Measurements from ENCODE around the gene DHRS3.

The DHRS3 gene

GRCh38 chr1:12549460-12550349 lies 68.3 kb downstream of the DHRS3 start:
- Histone ChIP-seq H2AK5ac (ENCODE audit: low read depth, low read length) (peak overlapping the region; percentile 99), H3K9ac (ENCODE audit: low read depth, low read length, poor library complexity) (no peak overlapping the region), H3K18ac (ENCODE audit: low read length) (peak overlapping the region; percentile 97), H3K27ac (replicated peaks; ENCODE audit: low read length) (peak overlapping the region; percentile 57), H3K9me3 (replicated peaks in 1 of 2; ENCODE audit: control insufficient read depth in 2 of 2, insufficient read depth in 1 of 2, low read depth in 1 of 2, low read length in 2 of 2) (no peaks in the 10 kb centered on the region), H4K8ac (ENCODE audit: low read depth, low read length) (no peak overlapping the region), H4K91ac (ENCODE audit: low read depth, low read length, poor library complexity) (no peak overlapping the region), H2BK120ac (ENCODE audit: low read depth, low read length) (peak overlapping the region; percentile 47), H2BK15ac (ENCODE audit: low read length) (peak overlapping the region; percentile 70), H3K4me2 (ENCODE audit: insufficient read depth, low read length, poor library complexity, severe bottlenecking) (no peak overlapping the region), H2BK12ac (ENCODE audit: low read length) (no peak overlapping the region), H3K36me3 (replicated peaks in 1 of 2; ENCODE audit: control insufficient read depth in 2 of 2, insufficient read depth in 2 of 2, low read length in 2 of 2) (no peaks in the 10 kb centered on the region), H3K4ac (ENCODE audit: low read length) (peak overlapping the region; percentile 2), H2BK5ac (ENCODE audit: low read length) (peak overlapping the region; percentile 97), H3K23ac (ENCODE audit: low read depth, low read length, poor library complexity) (peak overlapping the region; percentile 34), H3K4me1 (ENCODE audit: control insufficient read depth in 2 of 2, insufficient read depth in 1 of 2, low read depth in 1 of 2, low read length in 2 of 2) (peaks cover 7 to 31% of the 10 kb centered on the region in 2 donors), H3K14ac (ENCODE audit: low read length) (no peak overlapping the region), H3K4me3 (ENCODE audit: low read length in 2 of 2) (no peak overlapping the region), H3K27me3 (ENCODE audit: control insufficient read depth in 3 of 3, insufficient read depth in 3 of 3, low read depth in 1 of 3, low read length in 3 of 3) (no peaks in the 10 kb centered on the region), H2AFZ (ENCODE audit: low read length) (peak overlapping the region; percentile 8), H3K79me1 (ENCODE audit: low read depth, low read length) (no peaks in the 10 kb centered on the region)
- DNase-seq (ENCODE audit: low spot score): peak; percentile 35
- WGBS, 2 donors (ENCODE audit: extremely low coverage in 2 of 2, insufficient read length in 2 of 2, insufficient replicate concordance in 1 of 2): no CpG with 5 or more reads among the region's 31 CpGs

GRCh38 chr1:12548973-12549459 lies 69.0 kb downstream of the DHRS3 start:
- no CpG with 5 or more reads among the region's 27 CpGs for whole genome bisulfite sequencing, 2 donors (ENCODE audit: extremely low coverage in 2 of 2, insufficient read length in 2 of 2, insufficient replicate concordance in 1 of 2)

GRCh38 chr1:12548279-12548972 lies 69.6 kb downstream of the DHRS3 start:
- no peak overlapping the region for H3K4me2 ChIP-seq (ENCODE audit: insufficient read depth, low read length, poor library complexity, severe bottlenecking)
- H2BK15ac ChIP-seq (ENCODE audit: low read length): peak overlapping the region; percentile 3
- H3K9me3 ChIP-seq (replicated peaks in 1 of 2; ENCODE audit: control insufficient read depth in 2 of 2, insufficient read depth in 1 of 2, low read depth in 1 of 2, low read length in 2 of 2): no peaks in the 10 kb centered on the region
- H3K14ac ChIP-seq (ENCODE audit: low read length): no peak overlapping the region
- H2BK120ac ChIP-seq (ENCODE audit: low read depth, low read length): peak overlapping the region; percentile 47
- no peak overlapping the region for H3K27ac ChIP-seq (replicated peaks; ENCODE audit: low read length)
- H2AK5ac ChIP-seq (ENCODE audit: low read depth, low read length): peak overlapping the region; percentile 73
- no peak overlapping the region for H3K4ac ChIP-seq (ENCODE audit: low read length)
- H2BK5ac ChIP-seq (ENCODE audit: low read length): peak overlapping the region; percentile 97
- H2AFZ ChIP-seq (ENCODE audit: low read length): no peak overlapping the region
- no peaks in the 10 kb centered on the region for H3K36me3 ChIP-seq (replicated peaks in 1 of 2; ENCODE audit: control insufficient read depth in 2 of 2, insufficient read depth in 2 of 2, low read length in 2 of 2)
- peak overlapping the region; percentile 85 for H4K91ac ChIP-seq (ENCODE audit: low read depth, low read length, poor library complexity)
- peak overlapping the region; percentile 95 for H3K18ac ChIP-seq (ENCODE audit: low read length)
- H4K8ac ChIP-seq (ENCODE audit: low read depth, low read length): no peak overlapping the region
- peak overlapping the region; percentile 63 for H2BK12ac ChIP-seq (ENCODE audit: low read length)
- H3K79me1 ChIP-seq (ENCODE audit: low read depth, low read length): no peaks in the 10 kb centered on the region
- no peak overlapping the region for H3K9ac ChIP-seq (ENCODE audit: low read depth, low read length, poor library complexity)
- no peak overlapping the region for H3K23ac ChIP-seq (ENCODE audit: low read depth, low read length, poor library complexity)
- H3K27me3 ChIP-seq (ENCODE audit: control insufficient read depth in 3 of 3, insufficient read depth in 3 of 3, low read depth in 1 of 3, low read length in 3 of 3): no peaks in the 10 kb centered on the region
- DNase-seq (ENCODE audit: low spot score): no peak
- H3K4me1 ChIP-seq (ENCODE audit: control insufficient read depth in 2 of 2, insufficient read depth in 1 of 2, low read depth in 1 of 2, low read length in 2 of 2): peaks cover 7 to 29% of the 10 kb centered on the region in 2 donors
- WGBS, 2 donors (ENCODE audit: extremely low coverage in 2 of 2, insufficient read length in 2 of 2, insufficient replicate concordance in 1 of 2): no CpG with 5 or more reads among the region's 14 CpGs
- H3K4me3 ChIP-seq (ENCODE audit: low read length in 2 of 2): no peak overlapping the region

More at GRCh38 chr1:12548973-12549459, 69.0 kb downstream of the DHRS3 start:
- Histone ChIP-seq H3K36me3 (replicated peaks in 1 of 2; ENCODE audit: control insufficient read depth in 2 of 2, insufficient read depth in 2 of 2, low read length in 2 of 2) (no peaks in the 10 kb centered on the region), H3K9me3 (replicated peaks in 1 of 2; ENCODE audit: control insufficient read depth in 2 of 2, insufficient read depth in 1 of 2, low read depth in 1 of 2, low read length in 2 of 2) (no peaks in the 10 kb centered on the region), H2BK12ac (ENCODE audit: low read length) (peak overlapping the region; percentile 95), H3K4ac (ENCODE audit: low read length) (peak overlapping the region; percentile 2), H2BK120ac (ENCODE audit: low read depth, low read length) (peak overlapping the region; percentile 47), H4K8ac (ENCODE audit: low read depth, low read length) (no peak overlapping the region), H2AFZ (ENCODE audit: low read length) (no peak overlapping the region), H2BK5ac (ENCODE audit: low read length) (peak overlapping the region; percentile 97), H3K9ac (ENCODE audit: low read depth, low read length, poor library complexity) (no peak overlapping the region), H3K23ac (ENCODE audit: low read depth, low read length, poor library complexity) (no peak overlapping the region), H3K79me1 (ENCODE audit: low read depth, low read length) (no peaks in the 10 kb centered on the region), H4K91ac (ENCODE audit: low read depth, low read length, poor library complexity) (no peak overlapping the region), H3K4me3 (ENCODE audit: low read length in 2 of 2) (no peak overlapping the region), H3K27ac (replicated peaks; ENCODE audit: low read length) (peak overlapping the region; percentile 57), H2AK5ac (ENCODE audit: low read depth, low read length) (peak overlapping the region; percentile 73), H3K27me3 (ENCODE audit: control insufficient read depth in 3 of 3, insufficient read depth in 3 of 3, low read depth in 1 of 3, low read length in 3 of 3) (no peaks in the 10 kb centered on the region), H3K14ac (ENCODE audit: low read length) (no peak overlapping the region), H3K4me1 (ENCODE audit: control insufficient read depth in 2 of 2, insufficient read depth in 1 of 2, low read depth in 1 of 2, low read length in 2 of 2) (peaks cover 7 to 31% of the 10 kb centered on the region in 2 donors), H3K4me2 (ENCODE audit: insufficient read depth, low read length, poor library complexity, severe bottlenecking) (no peak overlapping the region), H3K18ac (ENCODE audit: low read length) (peak overlapping the region; percentile 97), H2BK15ac (ENCODE audit: low read length) (peak overlapping the region; percentile 3)
- no peak for DNase-seq (ENCODE audit: low spot score)

Data from neuronal stem cell (in vitro differentiated cells).